Measurements from ENCODE around the gene SLC40A1.
"Not testable (repeated sequence)": the region's sequence is repeated elsewhere in the genome, so short reads cannot be mapped to it uniquely, and the experiment has no call there.

SLC40A1 gene, protein sequence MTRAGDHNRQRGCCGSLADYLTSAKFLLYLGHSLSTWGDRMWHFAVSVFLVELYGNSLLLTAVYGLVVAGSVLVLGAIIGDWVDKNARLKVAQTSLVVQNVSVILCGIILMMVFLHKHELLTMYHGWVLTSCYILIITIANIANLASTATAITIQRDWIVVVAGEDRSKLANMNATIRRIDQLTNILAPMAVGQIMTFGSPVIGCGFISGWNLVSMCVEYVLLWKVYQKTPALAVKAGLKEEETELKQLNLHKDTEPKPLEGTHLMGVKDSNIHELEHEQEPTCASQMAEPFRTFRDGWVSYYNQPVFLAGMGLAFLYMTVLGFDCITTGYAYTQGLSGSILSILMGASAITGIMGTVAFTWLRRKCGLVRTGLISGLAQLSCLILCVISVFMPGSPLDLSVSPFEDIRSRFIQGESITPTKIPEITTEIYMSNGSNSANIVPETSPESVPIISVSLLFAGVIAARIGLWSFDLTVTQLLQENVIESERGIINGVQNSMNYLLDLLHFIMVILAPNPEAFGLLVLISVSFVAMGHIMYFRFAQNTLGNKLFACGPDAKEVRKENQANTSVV

DNA sequence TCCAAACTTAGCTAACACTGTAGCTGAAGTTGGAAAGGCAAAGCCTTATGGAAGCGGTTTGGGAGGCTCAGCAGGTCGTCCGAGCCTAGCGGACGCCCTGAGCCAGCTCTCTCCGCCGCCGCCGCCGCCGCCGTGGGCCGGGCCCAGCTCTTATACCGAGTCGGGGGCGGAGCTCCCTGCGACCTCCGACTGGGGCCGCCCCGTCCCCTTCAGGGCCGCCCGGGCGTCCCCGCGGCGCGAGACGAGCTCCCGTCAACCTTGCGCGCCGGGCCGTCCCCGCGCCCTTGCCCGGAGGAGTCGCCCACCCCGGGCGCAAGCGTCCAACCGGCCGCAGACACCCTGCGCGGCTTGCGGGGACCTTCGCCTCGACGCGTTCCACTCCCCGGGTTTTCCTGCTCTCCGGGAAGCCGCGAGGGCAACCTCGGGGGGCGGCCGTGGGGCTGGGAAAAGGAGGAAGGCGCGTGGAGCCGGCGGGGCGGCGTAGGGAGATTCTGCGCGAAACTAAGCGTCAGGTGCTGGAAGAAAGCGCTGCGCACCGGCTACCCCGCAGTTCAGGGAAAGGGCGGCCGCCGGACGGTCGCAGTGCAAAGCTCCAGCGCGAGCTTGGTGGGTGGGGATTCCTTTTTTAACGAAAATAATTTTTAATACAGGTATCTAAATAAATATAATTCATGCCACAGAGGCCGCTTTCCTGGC is at the start of gene SLC40A1:
Gene SLC40A1, minus strand, starts transcription at position 129 of the 696 bp plus-strand sequence. CDS start 326 bp downstream, outside the sequence.
- no peak for DNase-seq

- DNase-seq, result no peak
These were observed 49.2 kb upstream of the SLC40A1 start for GRCh38 chr2:189629531-189630453.

GRCh38 chr2:189628817-189629530 is 48.4 kb upstream of the SLC40A1 start:
- no peak for DNase-seq

GRCh38 chr2:189627789-189628188 is 47.2 kb upstream of the SLC40A1 start:
- no peak for DNase-seq

- DNase-seq, result no peak
These were observed 45.0 kb upstream of the SLC40A1 start for GRCh38 chr2:189625636-189626035.

DNA sequence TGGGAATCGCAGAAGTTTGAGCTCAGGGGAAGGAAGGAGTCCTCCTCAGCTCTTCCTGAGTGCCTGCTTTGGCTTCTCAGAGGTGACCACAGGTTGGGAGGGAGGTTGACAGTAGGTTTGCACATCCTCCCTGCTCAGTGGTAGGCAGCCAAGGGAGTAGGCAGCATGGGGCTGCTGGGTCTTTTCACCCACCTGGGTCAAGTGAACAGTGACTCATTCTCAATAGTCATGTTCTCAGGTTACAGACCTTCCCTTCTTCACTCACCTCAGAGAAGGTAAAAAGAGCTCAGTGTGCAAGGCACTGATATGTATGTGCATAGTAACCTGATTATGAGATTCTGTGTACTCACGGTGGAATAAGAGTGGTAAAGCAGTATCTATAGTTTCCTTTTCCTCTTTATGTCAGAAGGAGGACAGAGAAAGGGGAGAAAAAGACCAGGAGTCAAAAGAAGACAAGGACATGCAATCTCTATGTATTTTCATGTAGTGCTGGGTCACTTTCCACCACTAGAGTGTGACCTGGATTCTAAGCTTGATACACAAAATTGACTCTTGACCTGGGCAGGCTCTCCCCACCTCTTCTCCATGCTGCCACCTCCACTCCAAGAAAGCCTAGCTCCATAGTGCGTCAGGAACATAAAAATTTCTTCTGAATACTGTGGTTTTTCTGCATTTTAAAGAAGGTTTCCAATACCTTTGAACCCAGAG is 44.2 kb upstream of the SLC40A1 start:
- DNase-seq, result no peak

DNA sequence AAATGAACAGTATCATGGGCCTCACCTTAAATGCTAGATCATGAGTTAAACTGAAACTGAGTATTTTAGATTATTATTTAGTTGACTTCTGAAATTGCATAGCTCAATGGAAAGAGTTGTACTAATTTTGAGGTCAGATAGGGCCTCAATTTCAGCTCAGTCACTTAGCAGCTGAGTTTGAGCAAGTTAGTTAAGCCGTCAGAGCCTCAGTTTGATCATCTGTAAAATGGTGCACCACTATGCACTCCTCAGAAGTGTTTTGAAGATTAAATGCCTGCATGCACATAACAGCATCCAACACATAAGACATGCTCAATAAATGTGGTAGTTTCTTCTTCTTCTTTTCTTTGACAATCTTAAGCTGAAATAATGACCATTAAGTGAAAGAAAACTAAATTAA is 42.5 kb upstream of the SLC40A1 start:
- DNase-seq, result no peak

- DNase-seq, result no peak
These were observed 41.2 kb upstream of the SLC40A1 start for GRCh38 chr2:189621781-189622180.

DNA sequence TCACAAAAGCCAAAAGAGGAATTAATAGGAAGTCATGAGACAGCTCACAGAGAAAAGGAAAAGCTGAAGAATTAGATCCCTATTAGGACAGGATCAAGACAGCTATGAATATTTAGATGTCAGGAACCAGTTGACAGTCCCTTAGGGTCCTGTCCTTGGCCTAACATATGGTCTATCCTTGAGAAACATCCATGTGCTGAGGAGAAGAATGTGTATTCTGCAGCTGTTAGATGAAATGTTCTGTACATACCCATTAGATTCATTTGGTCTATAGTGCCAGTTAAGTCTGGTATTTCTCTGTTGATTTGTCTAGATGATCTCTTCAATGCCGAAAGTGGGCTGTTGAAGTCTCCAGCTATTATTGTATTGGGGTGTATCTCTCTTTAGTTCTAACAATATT is 37.6 kb upstream of the SLC40A1 start:
- DNase-seq, result no peak

- DNase-seq, result no peak
These were observed 34.0 kb upstream of the SLC40A1 start for GRCh38 chr2:189614585-189614984.

GRCh38 chr2:189613650-189614420 is 33.2 kb upstream of the SLC40A1 start:
- no peak for DNase-seq

GRCh38 chr2:189613077-189613636 is 32.6 kb upstream of the SLC40A1 start:
- DNase-seq, result no peak

- no peak for DNase-seq
These were observed 30.1 kb upstream of the SLC40A1 start for GRCh38 chr2:189610700-189611099.

- DNase-seq, result no peak
These were observed 29.3 kb upstream of the SLC40A1 start for GRCh38 chr2:189609853-189610252.

GRCh38 chr2:189609423-189609816 is 28.8 kb upstream of the SLC40A1 start:
- no peak for DNase-seq

GRCh38 chr2:189608795-189609422 is 28.3 kb upstream of the SLC40A1 start:
- no peak for DNase-seq

GRCh38 chr2:189608170-189608569 is 27.6 kb upstream of the SLC40A1 start:
- no peak for DNase-seq

DNA sequence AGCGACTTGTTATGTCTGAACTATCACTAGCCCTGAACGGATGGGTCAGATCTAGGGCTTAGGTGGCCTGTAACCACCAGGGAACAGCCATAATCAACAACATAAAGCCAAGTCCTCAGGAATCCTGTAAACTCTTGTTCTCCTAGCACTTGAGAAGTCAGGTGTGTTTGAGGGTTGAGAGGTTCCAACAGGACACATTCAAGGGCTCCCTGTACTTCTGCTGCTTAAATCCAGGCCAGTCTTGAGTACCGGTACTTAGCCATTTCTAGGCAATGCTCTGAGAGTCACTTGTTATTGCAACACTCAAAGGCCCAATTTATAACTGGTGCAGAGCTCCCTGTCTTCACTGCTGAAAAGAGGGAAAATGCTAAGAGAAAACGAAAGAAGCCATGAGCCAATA is 21.6 kb upstream of the SLC40A1 start:
- DNase-seq, result no peak

- not testable (repeated sequence) for DNase-seq
These were observed 21.1 kb upstream of the SLC40A1 start for GRCh38 chr2:189601652-189602051.

DNA sequence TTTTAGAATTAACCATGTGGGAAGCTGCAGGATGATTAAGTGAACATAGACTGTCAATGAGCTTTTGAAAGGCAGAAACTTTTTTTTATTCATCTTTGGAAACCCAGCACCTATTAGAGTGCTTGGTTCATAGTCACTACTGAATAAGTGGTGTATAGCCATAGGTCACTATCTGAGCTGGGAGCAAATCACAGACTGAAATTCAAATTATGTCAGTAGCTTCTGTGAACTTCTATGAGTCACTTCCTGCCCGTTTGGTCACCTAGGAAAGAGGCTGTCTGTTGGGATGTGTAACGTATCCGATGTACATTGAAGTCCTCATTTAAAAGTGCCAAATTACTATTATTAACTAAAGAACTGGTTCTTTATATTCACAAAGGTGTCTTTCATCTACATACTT is 20.5 kb upstream of the SLC40A1 start:
- no peak for DNase-seq

All from GDM1 (cell line).